GM23338 (cell line): ENCODE data around the gene NAA80. TPM values are rescaled to one million over a fixed set of nuclear protein-coding genes. Genes with fewer than 3 reads are reported as not detected.
"Not testable (repeated sequence)": the region's sequence is repeated elsewhere in the genome, so short reads cannot be mapped to it uniquely, and the experiment has no call there.

ENCODE experiments used
- ATAC-seq: fragments of 200-7000 bp; cut with Tn5 transposase; 3 replicates; pipeline ENCODE4 v1.9.1; 2020
- DNase-seq: peaks from one replicate; pipeline ENCODE4 v3.0.0-alpha.2; 2015; ENCODE audit warnings: low spot score
- H2AFZ ChIP-seq: fragments of 200-600 bp; sonication (generic); 2 replicates; pipeline ENCODE4 v1.8.0; 2016; ENCODE audit warnings: antibody characterized with exemption, mild to moderate bottlenecking, moderate library complexity
- H3F3A ChIP-seq: fragments of 200-600 bp; sonication (generic); replicated peaks from 2 replicates; pipeline ENCODE4 v1.8.0; 2017; ENCODE audit warnings: antibody characterized with exemption, mixed run types, low read depth
- H3K27ac ChIP-seq: fragments of 200-600 bp; sonication (generic); 2 replicates; pipeline ENCODE4 v1.6.1; 2016; ENCODE audit warnings: low read depth
- H3K27me3 ChIP-seq: fragments of 200-600 bp; sonication (generic); 2 replicates; pipeline ENCODE4 v1.8.0; 2016; ENCODE audit warnings: mild to moderate bottlenecking, mixed run types, moderate library complexity; ENCODE audit not compliant: insufficient read depth
- H3K36me3 ChIP-seq: fragments of 200-600 bp; sonication (generic); 2 replicates; pipeline ENCODE4 v1.8.0; 2016; ENCODE audit warnings: mild to moderate bottlenecking; ENCODE audit not compliant: insufficient read depth
- H3K4me1 ChIP-seq: fragments of 200-600 bp; sonication (generic); 2 replicates; pipeline ENCODE4 v1.8.0; 2016; ENCODE audit warnings: mild to moderate bottlenecking, moderate library complexity; ENCODE audit not compliant: insufficient read depth
- H3K4me2 ChIP-seq: fragments of 200-600 bp; sonication (generic); 2 replicates; pipeline ENCODE4 v1.7.1; 2017; ENCODE audit warnings: mixed run types
- H3K4me3 ChIP-seq: fragments of 200-600 bp; sonication (generic); 2 replicates; pipeline ENCODE4 v1.6.1; 2016; ENCODE audit warnings: mixed run types
- H3K79me2 ChIP-seq: fragments of 200-600 bp; sonication (generic); replicated peaks from 2 replicates; pipeline ENCODE4 v1.8.0; 2017; ENCODE audit warnings: mild to moderate bottlenecking; ENCODE audit not compliant: insufficient read depth
- H3K9me2 ChIP-seq: fragments of 200-600 bp; sonication (generic); 2 replicates; pipeline ENCODE4 v1.8.0; 2017; ENCODE audit not compliant: insufficient read depth
- H4K20me1 ChIP-seq: fragments of 200-600 bp; sonication (generic); replicated peaks from 2 replicates; pipeline ENCODE4 v1.8.0; 2017; ENCODE audit warnings: mild to moderate bottlenecking; ENCODE audit not compliant: insufficient read depth
- H3K27ac Mint-ChIP-seq: 2 replicates; pipeline ENCODE4 v1.8.0; 2020; ENCODE audit warnings: inconsistent platforms, mild to moderate bottlenecking, moderate library complexity, mixed read lengths
- H3K27me3 Mint-ChIP-seq: 3 replicates; pipeline ENCODE4 v1.8.0; 2022; ENCODE audit warnings: low read depth, mild to moderate bottlenecking, moderate library complexity, mixed read lengths, inconsistent platforms; ENCODE audit not compliant: insufficient read depth, poor library complexity
- H3K36me3 Mint-ChIP-seq: 3 replicates; pipeline ENCODE4 v1.8.0; 2021; ENCODE audit warnings: low read depth, mild to moderate bottlenecking, inconsistent platforms, moderate library complexity, mixed read lengths
- H3K4me1 Mint-ChIP-seq: 3 replicates; pipeline ENCODE4 v1.8.0; 2020; ENCODE audit warnings: mild to moderate bottlenecking, inconsistent platforms, mixed read lengths
- H3K4me3 Mint-ChIP-seq: 3 replicates; pipeline ENCODE4 v1.8.0; 2021; ENCODE audit warnings: moderate library complexity, mild to moderate bottlenecking, inconsistent platforms, mixed read lengths
- H3K9me3 Mint-ChIP-seq: 3 replicates; pipeline ENCODE4 v1.8.0; 2020; ENCODE audit warnings: moderate library complexity, mild to moderate bottlenecking, inconsistent platforms, mixed read lengths
- EZH2phosphoT487 ChIP-seq: fragments of 200-600 bp; sonication (generic); IDR thresholded peaks from one replicate; pipeline ENCODE4 v1.8.1; 2018; ENCODE audit warnings: antibody characterized with exemption; ENCODE audit not compliant: unreplicated experiment
- NANOG ChIP-seq: IDR thresholded peaks from 2 replicates; pipeline ENCODE4 v1.6.1; 2016; ENCODE audit warnings: antibody characterized with exemption, borderline replicate concordance
- POLR2AphosphoS5 ChIP-seq: IDR thresholded peaks from 2 replicates; pipeline ENCODE4 v1.6.1; 2016; ENCODE audit warnings: antibody characterized with exemption, low read depth
- polyA plus RNA-seq: library from polyadenylated mRNA; unstranded; fragments of >200 nt; fragmentation: Nextera tagmentation; extraction: Ambion mirVana; gene quantifications from 2 replicates; pipeline ENCODE4 v1.2.1, GENCODE V29; 2016
- total RNA-seq: library from RNA; depleted of rRNA; stranded (reverse); fragments of >200 nt; shearing (Covaris generic); gene quantifications from 2 replicates; pipeline ENCODE4 v1.2.3, GENCODE V29; 2014
- TF ChIP-seq, protein P1 (sequence below): fragments of 250-450 bp; sonication (Bioruptor Pico); IDR thresholded peaks from 2 replicates; pipeline ENCODE4 v1.5.0; 2020; ENCODE audit warnings: mild to moderate bottlenecking, moderate library complexity
- TF ChIP-seq, protein P2 (sequence below), 2 experiments: fragments of 200-600 bp in 1 of 2; sonication (generic) in 1 of 2; conservative IDR thresholded peaks; 2 replicates each; pipeline versions ENCODE4 v1.5.1 to v1.6.1; 2016 to 2017; ENCODE audit warnings: antibody characterized with exemption in 2 of 2, low read depth in 2 of 2, mild to moderate bottlenecking in 2 of 2, moderate library complexity in 1 of 2
- TF ChIP-seq, protein P3 (sequence below): IDR thresholded peaks from 2 replicates; pipeline ENCODE4 v1.6.1; 2016; ENCODE audit warnings: antibody characterized with exemption

NAA80 gene
- total and polyA plus RNA-seq, 2 experiments from 2014 or later = 12.1 to 16.7 TPM

DNA sequence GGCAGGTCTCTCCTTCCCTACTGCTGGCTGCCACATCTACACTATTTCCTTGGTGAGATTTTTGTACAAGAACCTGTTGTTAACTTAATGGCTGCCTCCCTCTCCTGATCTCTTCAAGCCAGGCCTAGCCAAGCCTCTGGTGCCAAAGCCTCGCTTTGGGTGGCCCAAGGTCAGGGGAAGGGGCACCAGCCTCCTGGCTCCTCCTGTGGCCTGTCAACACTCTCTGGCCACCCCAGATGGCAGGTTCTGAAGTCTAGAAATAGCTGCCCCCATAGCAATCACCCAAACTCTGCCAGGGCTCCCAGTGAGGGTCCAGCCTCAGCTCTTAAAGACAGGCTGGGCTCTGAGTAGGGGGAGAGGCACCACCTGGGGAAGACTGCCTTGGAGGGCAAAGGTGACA lies 11.9 kb downstream of the NAA80 start (continued):
- TF ChIP-seq, protein P1, sequence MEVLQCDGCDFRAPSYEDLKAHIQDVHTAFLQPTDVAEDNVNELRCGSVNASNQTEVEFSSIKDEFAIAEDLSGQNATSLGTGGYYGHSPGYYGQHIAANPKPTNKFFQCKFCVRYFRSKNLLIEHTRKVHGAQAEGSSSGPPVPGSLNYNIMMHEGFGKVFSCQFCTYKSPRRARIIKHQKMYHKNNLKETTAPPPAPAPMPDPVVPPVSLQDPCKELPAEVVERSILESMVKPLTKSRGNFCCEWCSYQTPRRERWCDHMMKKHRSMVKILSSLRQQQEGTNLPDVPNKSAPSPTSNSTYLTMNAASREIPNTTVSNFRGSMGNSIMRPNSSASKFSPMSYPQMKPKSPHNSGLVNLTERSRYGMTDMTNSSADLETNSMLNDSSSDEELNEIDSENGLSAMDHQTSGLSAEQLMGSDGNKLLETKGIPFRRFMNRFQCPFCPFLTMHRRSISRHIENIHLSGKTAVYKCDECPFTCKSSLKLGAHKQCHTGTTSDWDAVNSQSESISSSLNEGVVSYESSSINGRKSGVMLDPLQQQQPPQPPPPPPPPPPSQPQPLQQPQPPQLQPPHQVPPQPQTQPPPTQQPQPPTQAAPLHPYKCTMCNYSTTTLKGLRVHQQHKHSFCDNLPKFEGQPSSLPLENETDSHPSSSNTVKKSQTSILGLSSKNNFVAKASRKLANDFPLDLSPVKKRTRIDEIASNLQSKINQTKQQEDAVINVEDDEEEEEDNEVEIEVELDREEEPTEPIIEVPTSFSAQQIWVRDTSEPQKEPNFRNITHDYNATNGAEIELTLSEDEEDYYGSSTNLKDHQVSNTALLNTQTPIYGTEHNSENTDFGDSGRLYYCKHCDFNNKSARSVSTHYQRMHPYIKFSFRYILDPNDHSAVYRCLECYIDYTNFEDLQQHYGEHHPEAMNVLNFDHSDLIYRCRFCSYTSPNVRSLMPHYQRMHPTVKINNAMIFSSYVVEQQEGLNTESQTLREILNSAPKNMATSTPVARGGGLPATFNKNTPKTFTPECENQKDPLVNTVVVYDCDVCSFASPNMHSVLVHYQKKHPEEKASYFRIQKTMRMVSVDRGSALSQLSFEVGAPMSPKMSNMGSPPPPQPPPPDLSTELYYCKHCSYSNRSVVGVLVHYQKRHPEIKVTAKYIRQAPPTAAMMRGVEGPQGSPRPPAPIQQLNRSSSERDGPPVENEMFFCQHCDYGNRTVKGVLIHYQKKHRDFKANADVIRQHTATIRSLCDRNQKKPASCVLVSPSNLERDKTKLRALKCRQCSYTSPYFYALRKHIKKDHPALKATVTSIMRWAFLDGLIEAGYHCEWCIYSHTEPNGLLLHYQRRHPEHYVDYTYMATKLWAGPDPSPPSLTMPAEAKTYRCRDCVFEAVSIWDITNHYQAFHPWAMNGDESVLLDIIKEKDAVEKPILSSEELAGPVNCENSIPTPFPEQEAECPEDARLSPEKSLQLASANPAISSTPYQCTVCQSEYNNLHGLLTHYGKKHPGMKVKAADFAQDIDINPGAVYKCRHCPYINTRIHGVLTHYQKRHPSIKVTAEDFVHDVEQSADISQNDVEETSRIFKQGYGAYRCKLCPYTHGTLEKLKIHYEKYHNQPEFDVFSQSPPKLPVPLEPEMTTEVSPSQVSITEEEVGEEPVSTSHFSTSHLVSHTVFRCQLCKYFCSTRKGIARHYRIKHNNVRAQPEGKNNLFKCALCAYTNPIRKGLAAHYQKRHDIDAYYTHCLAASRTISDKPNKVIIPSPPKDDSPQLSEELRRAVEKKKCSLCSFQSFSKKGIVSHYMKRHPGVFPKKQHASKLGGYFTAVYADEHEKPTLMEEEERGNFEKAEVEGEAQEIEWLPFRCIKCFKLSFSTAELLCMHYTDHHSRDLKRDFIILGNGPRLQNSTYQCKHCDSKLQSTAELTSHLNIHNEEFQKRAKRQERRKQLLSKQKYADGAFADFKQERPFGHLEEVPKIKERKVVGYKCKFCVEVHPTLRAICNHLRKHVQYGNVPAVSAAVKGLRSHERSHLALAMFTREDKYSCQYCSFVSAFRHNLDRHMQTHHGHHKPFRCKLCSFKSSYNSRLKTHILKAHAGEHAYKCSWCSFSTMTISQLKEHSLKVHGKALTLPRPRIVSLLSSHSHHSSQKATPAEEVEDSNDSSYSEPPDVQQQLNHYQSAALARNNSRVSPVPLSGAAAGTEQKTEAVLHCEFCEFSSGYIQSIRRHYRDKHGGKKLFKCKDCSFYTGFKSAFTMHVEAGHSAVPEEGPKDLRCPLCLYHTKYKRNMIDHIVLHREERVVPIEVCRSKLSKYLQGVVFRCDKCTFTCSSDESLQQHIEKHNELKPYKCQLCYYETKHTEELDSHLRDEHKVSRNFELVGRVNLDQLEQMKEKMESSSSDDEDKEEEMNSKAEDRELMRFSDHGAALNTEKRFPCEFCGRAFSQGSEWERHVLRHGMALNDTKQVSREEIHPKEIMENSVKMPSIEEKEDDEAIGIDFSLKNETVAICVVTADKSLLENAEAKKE (CRISPR knock-in tag) = no peak
- no peak for TF ChIP-seq EZH2phosphoT487
- no peak for TF ChIP-seq NANOG

DNA sequence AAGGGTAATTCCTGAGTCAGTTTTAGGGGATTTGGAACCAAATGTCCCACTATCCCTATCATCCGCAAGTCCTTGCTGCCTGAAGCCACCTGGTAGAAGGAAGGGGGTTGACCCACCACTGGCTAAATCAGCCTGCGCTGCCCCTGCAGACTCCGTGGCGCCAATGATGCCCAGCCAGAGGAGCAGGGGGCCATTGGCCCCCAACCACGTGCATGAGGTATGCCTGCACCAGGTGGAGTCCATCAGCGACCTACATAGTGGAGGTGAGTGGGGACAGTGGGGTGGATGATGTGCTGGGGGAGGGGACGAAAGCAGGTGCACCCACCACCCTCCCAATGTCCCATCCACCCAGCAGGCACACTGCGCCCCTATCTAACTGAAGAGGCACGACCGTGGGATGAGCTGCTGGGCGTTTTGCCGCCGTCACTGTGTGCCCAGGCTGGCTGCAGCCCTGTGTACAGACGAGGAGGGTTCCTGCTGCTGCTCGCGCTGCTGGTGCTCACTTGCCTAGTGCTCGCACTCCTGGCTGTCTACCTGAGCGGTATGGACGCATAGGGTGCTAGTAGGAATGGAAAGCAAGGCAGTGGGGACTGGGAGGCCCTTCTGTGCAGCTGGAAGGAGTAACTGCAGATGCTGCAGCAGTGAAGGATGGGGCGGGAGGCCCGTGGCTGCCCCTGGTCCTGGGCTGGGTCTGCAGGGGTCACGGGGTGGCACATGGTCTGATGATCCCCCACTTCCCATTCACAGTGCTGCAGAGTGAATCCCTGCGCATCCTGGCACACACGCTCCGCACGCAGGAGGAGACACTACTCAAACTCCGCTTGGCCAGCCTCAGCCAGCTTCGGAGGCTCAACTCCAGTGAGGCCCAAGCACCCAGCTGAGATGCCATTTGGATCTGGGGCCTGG lies 12.6 kb downstream of the NAA80 start:
- no peaks in the 10 kb centered on the region; the same call in 1 of the 2 replicates for H4K20me1 ChIP-seq
- DNase-seq (no peak), ATAC-seq (no peak)
- H3K79me2 ChIP-seq = peaks cover 13% of the 10 kb centered on the region
- H3K27ac ChIP-seq = no peak overlapping the region
- H3F3A ChIP-seq = 0 out of 2 replicates have a peak, but pooled peaks cover 4% of the 10 kb centered on the region
- H3K36me3 Mint-ChIP-seq = peaks cover 47% of the 10 kb centered on the region
- no peak overlapping the region for H3K4me2 ChIP-seq
- H3K9me2 ChIP-seq = no peaks in the 10 kb centered on the region
- TF ChIP-seq, protein P2, sequence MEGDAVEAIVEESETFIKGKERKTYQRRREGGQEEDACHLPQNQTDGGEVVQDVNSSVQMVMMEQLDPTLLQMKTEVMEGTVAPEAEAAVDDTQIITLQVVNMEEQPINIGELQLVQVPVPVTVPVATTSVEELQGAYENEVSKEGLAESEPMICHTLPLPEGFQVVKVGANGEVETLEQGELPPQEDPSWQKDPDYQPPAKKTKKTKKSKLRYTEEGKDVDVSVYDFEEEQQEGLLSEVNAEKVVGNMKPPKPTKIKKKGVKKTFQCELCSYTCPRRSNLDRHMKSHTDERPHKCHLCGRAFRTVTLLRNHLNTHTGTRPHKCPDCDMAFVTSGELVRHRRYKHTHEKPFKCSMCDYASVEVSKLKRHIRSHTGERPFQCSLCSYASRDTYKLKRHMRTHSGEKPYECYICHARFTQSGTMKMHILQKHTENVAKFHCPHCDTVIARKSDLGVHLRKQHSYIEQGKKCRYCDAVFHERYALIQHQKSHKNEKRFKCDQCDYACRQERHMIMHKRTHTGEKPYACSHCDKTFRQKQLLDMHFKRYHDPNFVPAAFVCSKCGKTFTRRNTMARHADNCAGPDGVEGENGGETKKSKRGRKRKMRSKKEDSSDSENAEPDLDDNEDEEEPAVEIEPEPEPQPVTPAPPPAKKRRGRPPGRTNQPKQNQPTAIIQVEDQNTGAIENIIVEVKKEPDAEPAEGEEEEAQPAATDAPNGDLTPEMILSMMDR (conservative IDR thresholded peaks at IDR 0.05; ENCODE audit: low read depth in 2 of 2) = no peak
- peak; percentile 29; the same call in 1 of the 2 replicates for TF ChIP-seq POLR2AphosphoS5
- TF ChIP-seq, protein P3, sequence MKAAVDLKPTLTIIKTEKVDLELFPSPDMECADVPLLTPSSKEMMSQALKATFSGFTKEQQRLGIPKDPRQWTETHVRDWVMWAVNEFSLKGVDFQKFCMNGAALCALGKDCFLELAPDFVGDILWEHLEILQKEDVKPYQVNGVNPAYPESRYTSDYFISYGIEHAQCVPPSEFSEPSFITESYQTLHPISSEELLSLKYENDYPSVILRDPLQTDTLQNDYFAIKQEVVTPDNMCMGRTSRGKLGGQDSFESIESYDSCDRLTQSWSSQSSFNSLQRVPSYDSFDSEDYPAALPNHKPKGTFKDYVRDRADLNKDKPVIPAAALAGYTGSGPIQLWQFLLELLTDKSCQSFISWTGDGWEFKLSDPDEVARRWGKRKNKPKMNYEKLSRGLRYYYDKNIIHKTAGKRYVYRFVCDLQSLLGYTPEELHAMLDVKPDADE = no peak
- no peaks in the 10 kb centered on the region for H3K27me3 ChIP-seq
- H3K4me1 ChIP-seq = peaks cover 5% of the 10 kb centered on the region; the same call in 1 of the 2 replicates
- H3K4me3 ChIP-seq = no peak overlapping the region
- H3K9me3 Mint-ChIP-seq = no peaks in the 10 kb centered on the region
- peaks cover 5% of the 10 kb centered on the region for H3K27me3 Mint-ChIP-seq
- H2AFZ ChIP-seq = no peak overlapping the region
- H3K27ac Mint-ChIP-seq = no peak overlapping the region
- H3K36me3 ChIP-seq = peaks cover 11% of the 10 kb centered on the region
- H3K4me1 Mint-ChIP-seq = peaks cover 5% of the 10 kb centered on the region
- H3K4me3 Mint-ChIP-seq = no peak overlapping the region

DNA sequence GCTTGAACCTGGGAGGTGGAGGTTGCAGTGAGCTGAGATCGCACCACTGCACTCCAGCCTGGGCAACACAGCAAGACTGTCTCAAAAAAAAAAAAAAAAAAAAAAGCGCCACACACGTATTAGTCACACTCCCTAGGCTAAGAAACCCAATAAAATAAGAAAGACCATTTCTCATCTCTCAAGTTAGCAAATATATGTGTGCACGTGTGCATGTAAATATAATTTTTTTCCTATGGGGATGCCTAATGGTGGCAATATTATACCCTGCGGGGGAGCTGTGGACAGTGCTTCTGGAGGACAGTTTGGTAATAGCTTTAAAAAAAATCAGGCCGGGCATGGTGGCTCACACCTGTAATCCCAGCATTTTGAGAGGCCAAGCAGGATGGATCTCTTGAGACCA lies 15.1 kb downstream of the NAA80 start:
- H3K4me3 Mint-ChIP-seq, H3K4me1 ChIP-seq, H3K27me3 Mint-ChIP-seq, H3K27me3 ChIP-seq, H3F3A ChIP-seq, H3K27ac ChIP-seq, H3K79me2 ChIP-seq, ATAC-seq, H3K9me2 ChIP-seq, DNase-seq, H3K4me3 ChIP-seq, H3K4me1 Mint-ChIP-seq, H2AFZ ChIP-seq, H3K9me3 Mint-ChIP-seq, H3K4me2 ChIP-seq, H3K27ac Mint-ChIP-seq, H4K20me1 ChIP-seq: not testable (repeated sequence)
- peaks cover 11% of the 10 kb centered on the region for H3K36me3 ChIP-seq
- peaks cover 25% of the 10 kb centered on the region for H3K36me3 Mint-ChIP-seq
